Peyer's patch (tissue), 4 donors: ENCODE data around the gene COL20A1.

Experiments used
- CTCF ChIP-seq, 6 experiments: fragments of 450-650 bp in 4 of 6; fragments of 200-600 bp in 2 of 6; sonication (generic) in 1 of 6; IDR thresholded peaks; one replicate each; pipeline ENCODE4 v1.5.1; 2017 to 2019; ENCODE audit warnings: antibody characterized with exemption in 6 of 6, mild to moderate bottlenecking in 3 of 6, moderate library complexity in 1 of 6
- POLR2A ChIP-seq, 2 donors: fragments of 450-650 bp; IDR thresholded peaks; one replicate each; pipeline ENCODE4 v1.5.1; 2017; ENCODE audit warnings: antibody characterized with exemption in 2 of 2, mild to moderate bottlenecking in 2 of 2, moderate library complexity in 2 of 2

- TF ChIP-seq CTCF (IDR thresholded peaks at IDR 0.05) (no peak), POLR2A (IDR thresholded peaks at IDR 0.05) (no peak)
Measured at GRCh38 chr20:63356511-63356910, 63.5 kb downstream of the COL20A1 start.
